Measurements from ENCODE around the gene SLC35D2. TPM values are rescaled to one million over a fixed set of nuclear protein-coding genes. Genes with fewer than 3 reads are reported as not detected.
A peak's percentile ranks its signal among the peaks of the same experiment; 100 is the strongest.

Gene SLC35D2
- total RNA-seq = 10 to 100 TPM; 35.4 to 91.3 (median 72.7) TPM

GRCh38 chr9:96383165-96383942 is at the start of gene SLC35D2:
TSS of gene SLC35D2 (minus strand) at chr9:96383711. CDS start at chr9:96383634, 77 bp downstream.
- Histone ChIP-seq H3K4me3 (peak within 1 kb of the TSS; percentile 47 to 90 (median 78)), H3K36me3 (no peaks in the 10 kb centered on the region), H3K9me3 (no peaks in the 10 kb centered on the region), H3K27me3 (no peaks in the 10 kb centered on the region), H3K4me1 (peaks cover 5 to 64% (median 34%) of the 10 kb centered on the region in 4 donors), H3K27ac (peak within 1 kb of the TSS; percentile 87 to 94 (median 91))
- intact Hi-C loops (cut with DNase I; ENCODE audit: low total_unique reads) (no loop called here), in situ Hi-C loops (cut with MboI; ENCODE audit: low pct_ligation_motif_present in 1 of 4, low pct_unique_long_range_greater_than_20kb in 1 of 4, low sequenced_read_pairs in 3 of 4) (no loop called here)
- 2 to 20% methylated on average over 1 to 64 of the region's 73 CpGs for WGBS, 2 donors (ENCODE audit: low coverage in 1 of 2)
- peak; percentile 87 for DNase-seq
- TF ChIP-seq, protein P1, sequence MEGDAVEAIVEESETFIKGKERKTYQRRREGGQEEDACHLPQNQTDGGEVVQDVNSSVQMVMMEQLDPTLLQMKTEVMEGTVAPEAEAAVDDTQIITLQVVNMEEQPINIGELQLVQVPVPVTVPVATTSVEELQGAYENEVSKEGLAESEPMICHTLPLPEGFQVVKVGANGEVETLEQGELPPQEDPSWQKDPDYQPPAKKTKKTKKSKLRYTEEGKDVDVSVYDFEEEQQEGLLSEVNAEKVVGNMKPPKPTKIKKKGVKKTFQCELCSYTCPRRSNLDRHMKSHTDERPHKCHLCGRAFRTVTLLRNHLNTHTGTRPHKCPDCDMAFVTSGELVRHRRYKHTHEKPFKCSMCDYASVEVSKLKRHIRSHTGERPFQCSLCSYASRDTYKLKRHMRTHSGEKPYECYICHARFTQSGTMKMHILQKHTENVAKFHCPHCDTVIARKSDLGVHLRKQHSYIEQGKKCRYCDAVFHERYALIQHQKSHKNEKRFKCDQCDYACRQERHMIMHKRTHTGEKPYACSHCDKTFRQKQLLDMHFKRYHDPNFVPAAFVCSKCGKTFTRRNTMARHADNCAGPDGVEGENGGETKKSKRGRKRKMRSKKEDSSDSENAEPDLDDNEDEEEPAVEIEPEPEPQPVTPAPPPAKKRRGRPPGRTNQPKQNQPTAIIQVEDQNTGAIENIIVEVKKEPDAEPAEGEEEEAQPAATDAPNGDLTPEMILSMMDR (IDR thresholded peaks at IDR 0.05) = no peak
- peak; percentile 60 for TF ChIP-seq POLR2A (IDR thresholded peaks at IDR 0.05)
- TF ChIP-seq POLR2AphosphoS5 (IDR thresholded peaks at IDR 0.05) = peak in 2 of 3 donors; percentile 75 to 76

DNA sequence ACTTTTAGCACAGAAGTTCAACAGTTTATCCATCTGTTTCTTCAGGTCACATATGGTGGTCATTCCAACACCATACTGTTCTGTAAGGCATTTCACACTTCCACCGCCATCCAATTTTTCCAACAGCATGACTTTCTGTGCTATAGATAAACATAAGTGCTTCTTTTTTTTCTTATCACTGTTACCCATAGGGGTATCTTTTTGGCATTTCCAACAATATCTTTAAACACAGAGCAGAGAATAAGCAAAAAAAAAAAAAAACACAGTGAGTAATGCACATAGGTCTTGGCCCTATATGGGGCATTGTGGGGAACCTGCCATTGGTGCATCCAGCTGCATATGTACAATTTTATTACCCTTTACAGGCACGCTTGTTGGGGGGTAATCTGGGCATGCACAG is 46.9 kb upstream of the SLC35D2 start:
- in situ Hi-C loops (cut with MboI; ENCODE audit: low pct_ligation_motif_present in 1 of 4, low pct_unique_long_range_greater_than_20kb in 1 of 4, low sequenced_read_pairs in 3 of 4) (loop anchor here in 1 of 4 donors (10.0 kb wide), 1 partner anchor 106 kb away; no protein-coding TSS in a partner anchor), intact Hi-C loops (cut with DNase I; ENCODE audit: low total_unique reads) (no loop called here)
- Histone ChIP-seq H3K4me3 (no peak overlapping the region), H3K4me1 (no peaks in the 10 kb centered on the region), H3K36me3 (no peaks in the 10 kb centered on the region), H3K27ac (no peak overlapping the region), H3K9me3 (no peaks in the 10 kb centered on the region), H3K27me3 (no peaks in the 10 kb centered on the region)
- TF ChIP-seq, protein P1 (IDR thresholded peaks at IDR 0.05) = no peak
- TF ChIP-seq EP300 (IDR thresholded peaks at IDR 0.05; ENCODE audit: low read depth) (no peak), POLR2AphosphoS5 (IDR thresholded peaks at IDR 0.05) (no peak)
- 68 to 84% methylated on average over 2 of the region's 2 CpGs for WGBS, 2 donors (ENCODE audit: low coverage in 1 of 2)
- no peak for DNase-seq

GRCh38 chr9:96429732-96430131 is 46.2 kb upstream of the SLC35D2 start:
- Histone ChIP-seq H3K27me3 (no peaks in the 10 kb centered on the region), H3K4me3 (no peak overlapping the region), H3K36me3 (no peaks in the 10 kb centered on the region), H3K9me3 (no peaks in the 10 kb centered on the region), H3K27ac (no peak overlapping the region), H3K4me1 (no peaks in the 10 kb centered on the region)
- TF ChIP-seq, protein P1 (IDR thresholded peaks at IDR 0.05) = no peak
- no peak for TF ChIP-seq POLR2A (IDR thresholded peaks at IDR 0.05)
- TF ChIP-seq POLR2AphosphoS5 (IDR thresholded peaks at IDR 0.05) = no peak
- no peak for TF ChIP-seq EP300 (IDR thresholded peaks at IDR 0.05; ENCODE audit: low read depth)
- intact Hi-C loops (cut with DNase I; ENCODE audit: low total_unique reads) = no loop called here
- in situ Hi-C loops (cut with MboI; ENCODE audit: low pct_ligation_motif_present in 1 of 4, low pct_unique_long_range_greater_than_20kb in 1 of 4, low sequenced_read_pairs in 3 of 4) = loop anchor here in 1 of 4 donors (10.0 kb wide), 1 partner anchor 105 kb away; no protein-coding TSS in a partner anchor
- DNase-seq = no peak

GRCh38 chr9:96425500-96426169 is 42.1 kb upstream of the SLC35D2 start:
- TF ChIP-seq, protein P1 (IDR thresholded peaks at IDR 0.05) = no peak
- TF ChIP-seq POLR2AphosphoS5 (IDR thresholded peaks at IDR 0.05) (no peak), POLR2A (IDR thresholded peaks at IDR 0.05) (no peak), EP300 (IDR thresholded peaks at IDR 0.05; ENCODE audit: low read depth) (no peak)
- Histone ChIP-seq H3K27me3 (no peaks in the 10 kb centered on the region), H3K27ac (no peak overlapping the region), H3K4me3 (no peak overlapping the region), H3K4me1 (peaks cover 4 to 6% (median 5%) of the 10 kb centered on the region in 4 donors), H3K36me3 (no peaks in the 10 kb centered on the region), H3K9me3 (no peaks in the 10 kb centered on the region)
- WGBS, 2 donors (ENCODE audit: low coverage in 1 of 2) = 34 to 41% methylated on average over 4 of the region's 4 CpGs
- no peak for DNase-seq
- intact Hi-C loops (cut with DNase I; ENCODE audit: low total_unique reads) = no loop called here
- in situ Hi-C loops (cut with MboI; ENCODE audit: low pct_ligation_motif_present in 1 of 4, low pct_unique_long_range_greater_than_20kb in 1 of 4, low sequenced_read_pairs in 3 of 4) = no loop called here
